Activated T-helper 17 cell treated with anti-CD3 and anti-CD28 coated beads, Interleukin-2, amount 50 U/mL, for 72 hours (primary cell): ENCODE measurements around the gene RBBP9. TPM values are rescaled to one million over a fixed set of nuclear protein-coding genes. Genes with fewer than 3 reads are reported as not detected.

Experiments used
- ATAC-seq: fragments of 150-1000 bp; cut with Tn5 transposase; replicated peaks from 2 replicates; pipeline ENCODE4 v1.10.0; 2021; ENCODE audit warnings: mild to moderate bottlenecking, moderate library complexity
- H3K27ac Mint-ChIP-seq: one replicate; pipeline ENCODE4 v1.8.0; 2022; ENCODE audit warnings: mixed read lengths
- H3K27me3 Mint-ChIP-seq: one replicate; pipeline ENCODE4 v1.8.0; 2022; ENCODE audit warnings: mixed read lengths
- H3K36me3 Mint-ChIP-seq: one replicate; pipeline ENCODE4 v1.8.0; 2022; ENCODE audit warnings: low read depth, mild to moderate bottlenecking, mixed read lengths
- H3K4me1 Mint-ChIP-seq: one replicate; pipeline ENCODE4 v1.8.0; 2022; ENCODE audit warnings: mixed read lengths
- H3K4me3 Mint-ChIP-seq: one replicate; pipeline ENCODE4 v1.8.0; 2022; ENCODE audit warnings: mild to moderate bottlenecking, mixed read lengths
- H3K9me3 Mint-ChIP-seq: one replicate; pipeline ENCODE4 v1.8.0; 2022; ENCODE audit warnings: mixed read lengths
- total RNA-seq, 2 donors: library from RNA; stranded (reverse); gene quantifications; one replicate each; pipeline ENCODE4 v1.2.3, GENCODE V29; 2022

The RBBP9 gene
- total RNA-seq, 2 donors from 2014 or later, result 12.5 to 18.3 TPM

GRCh38 chr20:18466894-18467730 is 29.9 kb downstream of the RBBP9 start, which contains the start of the genes DZANK1 and POLR3F:
DZANK1 (minus strand) TSS chr20:18467030; CDS start chr20:18465358, 1,672 bp downstream.
POLR3F (plus strand) TSS chr20:18467390; CDS start chr20:18467507, 117 bp downstream.
- peak within 1 kb of the TSS; percentile 98 for H3K4me3 Mint-ChIP-seq
- peak; percentile 100 for ATAC-seq
- H3K27ac Mint-ChIP-seq, result peak within 1 kb of the TSS; percentile 99
- peaks cover 7% of the 10 kb centered on the region for H3K4me1 Mint-ChIP-seq
- H3K36me3 Mint-ChIP-seq, result peaks cover 30% of the 10 kb centered on the region
- H3K9me3 Mint-ChIP-seq, result no peaks in the 10 kb centered on the region
- H3K27me3 Mint-ChIP-seq, result no peaks in the 10 kb centered on the region

GRCh38 chr20:18466574-18466893 is 30.5 kb downstream of the RBBP9 start:
- Mint-ChIP-seq H3K9me3 (no peaks in the 10 kb centered on the region), H3K27ac (peak overlapping the region; percentile 99), H3K36me3 (peaks cover 30% of the 10 kb centered on the region), H3K4me3 (peak overlapping the region; percentile 98), H3K4me1 (peaks cover 7% of the 10 kb centered on the region), H3K27me3 (no peaks in the 10 kb centered on the region)
- peak; percentile 35 for ATAC-seq

GRCh38 chr20:18465536-18466200 is 31.4 kb downstream of the RBBP9 start:
- Mint-ChIP-seq H3K27me3 (no peaks in the 10 kb centered on the region), H3K36me3 (peaks cover 22% of the 10 kb centered on the region), H3K9me3 (no peaks in the 10 kb centered on the region), H3K4me3 (peak overlapping the region; percentile 98), H3K27ac (peak overlapping the region; percentile 99), H3K4me1 (peaks cover 7% of the 10 kb centered on the region)
- no peak for ATAC-seq

- H3K36me3 Mint-ChIP-seq, result no peaks in the 10 kb centered on the region
- H3K4me3 Mint-ChIP-seq, result no peak overlapping the region
- H3K27me3 Mint-ChIP-seq, result no peaks in the 10 kb centered on the region
- no peak overlapping the region for H3K27ac Mint-ChIP-seq
- no peaks in the 10 kb centered on the region for H3K4me1 Mint-ChIP-seq
- ATAC-seq, result no peak
- H3K9me3 Mint-ChIP-seq, result peaks cover 5% of the 10 kb centered on the region
Measured at GRCh38 chr20:18456600-18456999, 40.4 kb downstream of the RBBP9 start.

- no peak for ATAC-seq
- peak overlapping the region; percentile 49 for H3K27ac Mint-ChIP-seq
- no peaks in the 10 kb centered on the region for H3K9me3 Mint-ChIP-seq
- no peak overlapping the region for H3K4me3 Mint-ChIP-seq
- H3K4me1 Mint-ChIP-seq, result no peaks in the 10 kb centered on the region
- H3K36me3 Mint-ChIP-seq, result no peaks in the 10 kb centered on the region
- no peaks in the 10 kb centered on the region for H3K27me3 Mint-ChIP-seq
Measured at GRCh38 chr20:18443886-18444285, 53.1 kb downstream of the RBBP9 start.

- no peaks in the 10 kb centered on the region for H3K27me3 Mint-ChIP-seq
- no peak for ATAC-seq
- H3K27ac Mint-ChIP-seq, result no peak overlapping the region
- peaks cover 4% of the 10 kb centered on the region for H3K4me1 Mint-ChIP-seq
- no peaks in the 10 kb centered on the region for H3K9me3 Mint-ChIP-seq
- H3K4me3 Mint-ChIP-seq, result no peak overlapping the region
- H3K36me3 Mint-ChIP-seq, result no peaks in the 10 kb centered on the region
Measured at GRCh38 chr20:18440403-18440802, 56.6 kb downstream of the RBBP9 start.

GRCh38 chr20:18436847-18437246 is 60.2 kb downstream of the RBBP9 start:
- H3K36me3 Mint-ChIP-seq, result no peaks in the 10 kb centered on the region
- H3K4me3 Mint-ChIP-seq, result no peak overlapping the region
- no peaks in the 10 kb centered on the region for H3K9me3 Mint-ChIP-seq
- H3K27ac Mint-ChIP-seq, result peak overlapping the region; percentile 12
- ATAC-seq, result no peak
- peaks cover 4% of the 10 kb centered on the region for H3K4me1 Mint-ChIP-seq
- H3K27me3 Mint-ChIP-seq, result no peaks in the 10 kb centered on the region

Other genes starting within 250 kb of the RBBP9 start
- 1 to 10 TPM; 6.4 to 8.4 TPM for gene ZNF133, start 208.7 kb downstream of the RBBP9 start, total RNA-seq
- 1 to 10 TPM; 2.1 to 3.2 TPM for gene DZANK1, start 30.2 kb downstream of the RBBP9 start, total RNA-seq
- 1 to 10 TPM; 5.8 to 9.5 TPM for gene POLR3F, start 29.8 kb downstream of the RBBP9 start, total RNA-seq
- gene SEC23B, start 10.7 kb upstream of the RBBP9 start, total RNA-seq, result 100 to 1,000 TPM in 1 of 2 donors, 10 to 100 TPM in 1; 97.7 to 105 TPM
- 10 to 100 TPM; 55.5 to 67.9 TPM for gene SMIM26, start 70.2 kb upstream of the RBBP9 start, total RNA-seq
- gene DTD1, start 90.8 kb upstream of the RBBP9 start, total RNA-seq, result 10 to 100 TPM; 34.9 to 45.8 TPM